ENCODE data around the gene TRIM66. TPM values are rescaled to one million over a fixed set of nuclear protein-coding genes. Genes with fewer than 3 reads are reported as not detected.

Gene TRIM66
- total RNA-seq, 1 donor from 2014 or later, result 7.3 TPM

DNA sequence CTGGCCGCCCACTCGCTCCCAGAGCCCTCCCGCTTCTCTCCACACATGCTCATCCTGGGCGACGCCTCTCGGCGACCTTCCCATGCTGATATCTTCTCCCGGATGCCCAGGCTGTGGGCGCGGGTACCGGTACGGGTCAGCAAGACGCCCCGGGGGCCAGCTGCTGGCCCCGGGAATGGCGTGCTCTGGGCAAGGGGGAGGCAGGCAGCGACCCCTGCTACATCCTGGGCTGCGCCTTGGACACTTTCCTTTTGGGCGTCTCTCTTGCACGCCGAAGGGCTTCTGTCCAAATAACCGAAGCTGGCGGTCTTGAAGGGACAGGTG is 48.2 kb upstream of the TRIM66 start:
- Histone ChIP-seq H3K4me1 (ENCODE audit: insufficient read depth, low read length) (peaks cover 53% of the 10 kb centered on the region), H3K36me3 (ENCODE audit: insufficient read depth, low read length) (peaks cover 5% of the 10 kb centered on the region), H3K27me3 (ENCODE audit: insufficient read depth, low read length) (no peaks in the 10 kb centered on the region), H4K20me1 (ENCODE audit: insufficient read depth, low read length) (peaks cover 45% of the 10 kb centered on the region), H3K9me3 (ENCODE audit: insufficient read depth, low read depth, low read length) (no peaks in the 10 kb centered on the region), H2AFZ (ENCODE audit: low read depth, low read length) (no peak overlapping the region), H3K27ac (ENCODE audit: low read depth, low read length) (no peak overlapping the region), H3K79me2 (ENCODE audit: insufficient read depth, low read length) (peaks cover 15% of the 10 kb centered on the region), H3K4me2 (ENCODE audit: low read length) (no peak overlapping the region), H3K9ac (ENCODE audit: low read length) (no peak overlapping the region), H3K4me3 (ENCODE audit: insufficient read depth, low read depth, low read length) (no peak overlapping the region)
- peaks cover 3% of the 10 kb centered on the region for H3K9me3 Mint-ChIP-seq (ENCODE audit: unreplicated experiment)
- FAIRE-seq, result no peak
- no peak overlapping the region for H3K4me3 Mint-ChIP-seq (ENCODE audit: unreplicated experiment)
- no peak for DNase-seq (ENCODE audit: low read depth)
- H3K27me3 Mint-ChIP-seq (ENCODE audit: low read depth, unreplicated experiment), result no peaks in the 10 kb centered on the region
- H3K4me1 Mint-ChIP-seq (ENCODE audit: low read depth, unreplicated experiment), result peaks cover 48% of the 10 kb centered on the region
- H3K27ac Mint-ChIP-seq (ENCODE audit: unreplicated experiment), result no peak overlapping the region
- H3K36me3 Mint-ChIP-seq (ENCODE audit: low read depth, unreplicated experiment), result peaks cover 50% of the 10 kb centered on the region
- TF ChIP-seq, protein P1, sequence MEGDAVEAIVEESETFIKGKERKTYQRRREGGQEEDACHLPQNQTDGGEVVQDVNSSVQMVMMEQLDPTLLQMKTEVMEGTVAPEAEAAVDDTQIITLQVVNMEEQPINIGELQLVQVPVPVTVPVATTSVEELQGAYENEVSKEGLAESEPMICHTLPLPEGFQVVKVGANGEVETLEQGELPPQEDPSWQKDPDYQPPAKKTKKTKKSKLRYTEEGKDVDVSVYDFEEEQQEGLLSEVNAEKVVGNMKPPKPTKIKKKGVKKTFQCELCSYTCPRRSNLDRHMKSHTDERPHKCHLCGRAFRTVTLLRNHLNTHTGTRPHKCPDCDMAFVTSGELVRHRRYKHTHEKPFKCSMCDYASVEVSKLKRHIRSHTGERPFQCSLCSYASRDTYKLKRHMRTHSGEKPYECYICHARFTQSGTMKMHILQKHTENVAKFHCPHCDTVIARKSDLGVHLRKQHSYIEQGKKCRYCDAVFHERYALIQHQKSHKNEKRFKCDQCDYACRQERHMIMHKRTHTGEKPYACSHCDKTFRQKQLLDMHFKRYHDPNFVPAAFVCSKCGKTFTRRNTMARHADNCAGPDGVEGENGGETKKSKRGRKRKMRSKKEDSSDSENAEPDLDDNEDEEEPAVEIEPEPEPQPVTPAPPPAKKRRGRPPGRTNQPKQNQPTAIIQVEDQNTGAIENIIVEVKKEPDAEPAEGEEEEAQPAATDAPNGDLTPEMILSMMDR (IDR thresholded peaks at IDR 0.05; ENCODE audit: insufficient read depth, low read depth, low read length), result no peak
- TF ChIP-seq EZH2 (IDR thresholded peaks at IDR 0.05; ENCODE audit: insufficient read depth, low read length), result no peak

DNA sequence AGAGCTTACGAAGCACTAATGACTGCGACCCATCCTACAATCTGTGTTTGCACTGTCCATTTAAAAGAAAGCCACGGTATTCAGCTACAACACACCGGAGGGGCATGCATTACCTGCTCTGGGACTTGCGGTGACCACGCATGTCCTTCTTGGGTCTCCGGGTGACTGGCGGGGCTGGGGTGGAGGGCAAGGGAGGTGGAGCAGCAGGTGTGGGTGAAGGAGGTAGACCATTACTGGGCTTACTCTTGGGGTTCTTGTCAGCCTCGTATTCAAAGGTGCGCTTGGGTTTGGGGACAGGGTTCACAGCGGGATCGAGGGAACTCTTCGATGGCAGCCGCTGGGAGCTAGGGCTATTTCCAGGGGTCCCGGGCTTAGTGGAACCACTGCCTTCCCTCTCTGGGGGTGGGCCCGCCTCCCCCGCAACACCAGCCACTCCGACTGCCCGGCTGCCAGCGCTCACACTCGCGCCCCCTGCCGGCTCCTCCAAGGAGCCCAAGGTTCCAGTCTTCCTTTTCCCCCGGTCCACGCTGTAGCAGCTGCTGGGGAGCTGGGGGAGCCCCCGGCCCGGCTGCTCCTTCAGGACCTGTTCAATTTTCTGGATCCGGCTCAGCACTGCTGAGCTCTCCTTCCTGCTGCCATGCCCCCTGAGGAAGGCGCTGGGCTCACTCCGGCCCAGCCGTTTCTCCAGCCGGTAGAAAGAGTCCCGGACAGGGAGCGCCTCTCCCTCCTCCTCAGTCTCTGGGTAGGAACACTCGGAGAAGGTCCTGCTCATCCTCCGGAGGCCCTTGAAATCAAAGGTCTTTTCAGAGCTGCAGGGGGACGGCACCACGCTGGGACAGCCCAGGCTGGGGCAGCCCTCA is 47.6 kb upstream of the TRIM66 start:
- no peak overlapping the region for H3K4me3 ChIP-seq (ENCODE audit: insufficient read depth, low read depth, low read length)
- peaks cover 5% of the 10 kb centered on the region for H3K36me3 ChIP-seq (ENCODE audit: insufficient read depth, low read length)
- no peaks in the 10 kb centered on the region for H3K27me3 Mint-ChIP-seq (ENCODE audit: low read depth, unreplicated experiment)
- H4K20me1 ChIP-seq (ENCODE audit: insufficient read depth, low read length), result peaks cover 39% of the 10 kb centered on the region
- peaks cover 46% of the 10 kb centered on the region for H3K4me1 Mint-ChIP-seq (ENCODE audit: low read depth, unreplicated experiment)
- no peaks in the 10 kb centered on the region for H3K27me3 ChIP-seq (ENCODE audit: insufficient read depth, low read length)
- H3K36me3 Mint-ChIP-seq (ENCODE audit: low read depth, unreplicated experiment), result peaks cover 45% of the 10 kb centered on the region
- no peak overlapping the region for H3K27ac Mint-ChIP-seq (ENCODE audit: unreplicated experiment)
- H3K4me2 ChIP-seq (ENCODE audit: low read length), result no peak overlapping the region
- no peak overlapping the region for H3K4me3 Mint-ChIP-seq (ENCODE audit: unreplicated experiment)
- H3K79me2 ChIP-seq (ENCODE audit: insufficient read depth, low read length), result peaks cover 10% of the 10 kb centered on the region
- peaks cover 3% of the 10 kb centered on the region for H3K9me3 Mint-ChIP-seq (ENCODE audit: unreplicated experiment)
- no peaks in the 10 kb centered on the region for H3K9me3 ChIP-seq (ENCODE audit: insufficient read depth, low read depth, low read length)
- TF ChIP-seq, protein P1 (IDR thresholded peaks at IDR 0.05; ENCODE audit: insufficient read depth, low read depth, low read length), result no peak
- TF ChIP-seq EZH2 (IDR thresholded peaks at IDR 0.05; ENCODE audit: insufficient read depth, low read length), result no peak
- no peak overlapping the region for H3K27ac ChIP-seq (ENCODE audit: low read depth, low read length)
- DNase-seq (ENCODE audit: low read depth) (no peak), FAIRE-seq (no peak)
- no peak overlapping the region for H3K9ac ChIP-seq (ENCODE audit: low read length)
- no peak overlapping the region for H2AFZ ChIP-seq (ENCODE audit: low read depth, low read length)
- H3K4me1 ChIP-seq (ENCODE audit: insufficient read depth, low read length), result peaks cover 49% of the 10 kb centered on the region

DNA sequence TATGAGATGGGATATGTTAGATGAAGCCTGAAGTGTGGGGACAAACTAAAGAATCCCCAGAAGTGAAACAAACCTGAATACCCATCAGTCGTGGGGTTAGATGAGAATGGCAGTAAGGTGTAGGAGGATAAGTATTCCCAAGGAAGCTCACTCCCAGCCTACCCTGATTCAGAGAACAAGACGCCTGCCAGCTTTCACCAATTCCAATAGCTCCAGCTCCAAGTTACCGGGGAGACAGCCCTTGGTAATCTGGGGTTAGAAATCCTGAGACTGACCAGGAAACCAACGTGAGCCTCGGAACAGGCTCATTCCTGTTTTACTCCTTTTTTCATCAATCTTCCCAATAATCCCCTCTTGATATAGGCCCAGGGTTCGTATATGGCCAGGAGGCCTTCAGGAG is 46.6 kb upstream of the TRIM66 start:
- Mint-ChIP-seq H3K27ac (ENCODE audit: unreplicated experiment) (peak overlapping the region; percentile 73), H3K4me3 (ENCODE audit: unreplicated experiment) (no peak overlapping the region), H3K9me3 (ENCODE audit: unreplicated experiment) (peaks cover 3% of the 10 kb centered on the region), H3K36me3 (ENCODE audit: low read depth, unreplicated experiment) (peaks cover 45% of the 10 kb centered on the region), H3K4me1 (ENCODE audit: low read depth, unreplicated experiment) (peaks cover 47% of the 10 kb centered on the region), H3K27me3 (ENCODE audit: low read depth, unreplicated experiment) (no peaks in the 10 kb centered on the region)
- TF ChIP-seq EZH2 (IDR thresholded peaks at IDR 0.05; ENCODE audit: insufficient read depth, low read length), result no peak
- TF ChIP-seq, protein P1 (IDR thresholded peaks at IDR 0.05; ENCODE audit: insufficient read depth, low read depth, low read length), result no peak
- Histone ChIP-seq H3K4me3 (ENCODE audit: insufficient read depth, low read depth, low read length) (no peak overlapping the region), H2AFZ (ENCODE audit: low read depth, low read length) (no peak overlapping the region), H3K9me3 (ENCODE audit: insufficient read depth, low read depth, low read length) (no peaks in the 10 kb centered on the region), H3K4me1 (ENCODE audit: insufficient read depth, low read length) (peaks cover 48% of the 10 kb centered on the region), H3K9ac (ENCODE audit: low read length) (no peak overlapping the region), H3K79me2 (ENCODE audit: insufficient read depth, low read length) (peaks cover 10% of the 10 kb centered on the region), H3K36me3 (ENCODE audit: insufficient read depth, low read length) (peaks cover 5% of the 10 kb centered on the region), H3K4me2 (ENCODE audit: low read length) (peak overlapping the region; percentile 43), H3K27ac (ENCODE audit: low read depth, low read length) (no peak overlapping the region), H3K27me3 (ENCODE audit: insufficient read depth, low read length) (no peaks in the 10 kb centered on the region), H4K20me1 (ENCODE audit: insufficient read depth, low read length) (peaks cover 35% of the 10 kb centered on the region)
- DNase-seq (ENCODE audit: low read depth) (no peak), FAIRE-seq (no peak)

Data from astrocyte (in vitro differentiated cells and primary cell).